Kidney (tissue), 14 donors: ENCODE data around the gene MYLK. TPM values are rescaled to one million over a fixed set of nuclear protein-coding genes. Genes with fewer than 3 reads are reported as not detected.

Source experiments
- DNase-seq, 5 donors: peaks; one replicate each; pipeline ENCODE4 v3.0.0-alpha.2; 2013 to 2020
- FAIRE-seq: peaks from 2 replicates; lab custom pipeline; 2012; peaks lifted over from hg19 to GRCh38; lab: Jason Lieb, UNC
- H3K27ac ChIP-seq, 2 donors: one replicate each; pipeline ENCODE4 v1.7.0; 2013; ENCODE audit warnings: low read depth in 2 of 2, low read length in 2 of 2, inconsistent platforms in 1 of 2
- H3K27me3 ChIP-seq: one replicate; pipeline ENCODE4 v1.7.1; 2013; ENCODE audit warnings: low read length, inconsistent platforms; ENCODE audit not compliant: control insufficient read depth, insufficient read depth
- H3K36me3 ChIP-seq, 3 donors: one replicate each; pipeline versions ENCODE4 v1.7.0 to v1.7.1; 2013; ENCODE audit warnings: low read length in 3 of 3, control low read depth in 1 of 3, inconsistent platforms in 1 of 3; ENCODE audit not compliant: insufficient read depth in 3 of 3, control insufficient read depth in 2 of 3
- H3K4me1 ChIP-seq, 3 donors: one replicate each; pipeline versions ENCODE4 v1.7.0 to v1.7.1; 2013; ENCODE audit warnings: low read length in 3 of 3, inconsistent platforms in 1 of 3, low read depth in 1 of 3; ENCODE audit not compliant: control insufficient read depth in 2 of 3, insufficient read depth in 2 of 3
- H3K4me3 ChIP-seq, 3 donors: one replicate each; pipeline versions ENCODE4 v1.7.0 to v1.8.1; 2013; ENCODE audit warnings: low read length in 3 of 3, control low read depth in 1 of 3, inconsistent platforms in 1 of 3
- H3K9ac ChIP-seq, 3 donors: one replicate each; pipeline versions ENCODE4 v1.7.0 to v1.7.1; 2013; ENCODE audit warnings: low read length in 3 of 3, control low read depth in 1 of 3, inconsistent platforms in 1 of 3
- H3K9me3 ChIP-seq, 3 donors: one replicate each; pipeline versions ENCODE4 v1.7.0 to v1.7.1; 2013; ENCODE audit warnings: low read length in 3 of 3, control low read depth in 1 of 3, inconsistent platforms in 1 of 3; ENCODE audit not compliant: control insufficient read depth in 2 of 3, insufficient read depth in 1 of 3
- CTCF ChIP-seq: IDR thresholded peaks from 3 replicates; pipeline ENCODE4 v1.5.1; 2012; ENCODE audit warnings: mild to moderate bottlenecking, moderate library complexity, borderline replicate concordance; ENCODE audit not compliant: insufficient read depth; ENCODE audit errors: extremely low read depth
- intact Hi-C: fragments of 100-400 bp; cut with DNase I; formaldehyde crosslinking; loops from one replicate; pipeline ENCODE4 v1.11.1; 2022
- polyA plus RNA-seq: library from polyadenylated mRNA; stranded (reverse); fragments of 350-450 nt; fragmentation: Illumina TruSeq; extraction: RNeasy Lipid Tissue Mini Kit (QIAGEN cat#74804); gene quantifications from one replicate; pipeline ENCODE4 v1.2.3, GENCODE V29; 2014; ENCODE audit warnings: low read depth, low replicate concordance; ENCODE audit not compliant: insufficient read depth
- total RNA-seq: library from RNA; stranded (reverse); fragmentation: NEBNext Ultra II Directional; extraction: Animal tissue kit (Norgen Biotek cat#: 25700); gene quantifications from one replicate; pipeline ENCODE4 v1.2.1, GENCODE V29; 2021
- donor health status: control.
- donor health status: control.
- donor health status: control.
- donor health status: control.
- donor health status: control.
- donor health status: DM: yes; HTN: yes; CAD: no.
- donor health status: Normal renal cell carcinoma (clear cell type).

The MYLK gene
- total and polyA plus RNA-seq, 2 donors from 2014 or later, result 25.3 to 164 TPM

DNA sequence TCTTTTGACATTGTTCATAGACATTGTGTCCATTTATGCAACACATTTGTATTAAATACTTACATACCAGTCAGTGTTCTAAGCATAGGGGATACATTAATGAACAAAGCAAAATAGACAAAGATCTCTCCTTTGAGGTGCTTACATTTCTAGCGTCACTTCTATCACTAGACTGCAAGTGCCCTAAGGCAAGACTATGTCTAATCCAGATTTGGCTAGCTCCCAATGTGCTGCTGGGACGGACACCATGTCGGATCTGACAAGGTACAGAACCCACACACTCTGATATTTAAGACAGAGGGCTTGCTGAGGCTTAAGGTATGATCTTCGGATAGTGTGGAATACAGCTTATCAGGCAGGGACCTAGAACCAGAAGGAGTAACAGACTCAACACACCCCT, 41.4 kb downstream of the MYLK start:
- Histone ChIP-seq H3K36me3 (no peaks in the 10 kb centered on the region), H3K27ac (no peak overlapping the region), H3K4me1 (no peaks in the 10 kb centered on the region), H3K9me3 (peaks cover 0 to 7% (median 3%) of the 10 kb centered on the region in 3 donors), H3K9ac (no peak overlapping the region), H3K4me3 (no peak overlapping the region), H3K27me3 (no peaks in the 10 kb centered on the region)
- FAIRE-seq (no peak), DNase-seq (no peak)
- intact Hi-C loops, result no loop called here
- TF ChIP-seq CTCF, result no peak

DNA sequence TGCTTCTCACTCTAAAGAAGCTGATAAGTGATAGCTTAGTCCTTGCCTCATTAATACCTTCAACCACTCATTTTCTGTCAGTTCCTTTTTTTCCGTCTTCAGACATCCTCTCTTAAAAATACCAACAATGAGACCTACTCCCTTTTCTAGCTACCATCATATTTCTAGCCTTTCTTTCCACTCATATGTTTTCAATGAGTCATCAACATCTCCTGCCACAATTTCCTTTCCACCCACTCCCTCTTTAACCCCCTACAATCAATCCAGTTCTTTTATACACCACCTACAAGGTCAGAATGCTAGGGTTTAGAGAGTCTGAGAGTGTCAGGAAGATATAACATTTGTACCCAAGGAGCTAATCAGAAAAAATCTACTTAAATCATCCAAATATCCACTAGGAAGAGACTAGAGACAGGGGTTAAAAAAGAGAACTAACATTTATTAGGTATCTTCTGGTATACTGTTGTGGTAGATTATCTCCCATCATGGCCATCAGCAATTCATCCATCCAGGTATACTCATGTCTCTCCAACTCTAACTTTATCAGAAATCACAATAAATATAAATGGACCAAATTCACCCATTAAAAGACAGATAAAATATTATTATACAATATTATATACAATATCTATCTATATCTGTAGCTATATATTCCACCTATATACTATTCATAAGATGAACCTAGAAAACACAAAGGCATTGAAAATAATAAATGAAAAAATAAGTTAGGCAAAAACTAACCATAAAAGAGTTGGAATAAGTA, 42.5 kb downstream of the MYLK start:
- no peaks in the 10 kb centered on the region for H3K4me1 ChIP-seq
- no peaks in the 10 kb centered on the region for H3K36me3 ChIP-seq
- intact Hi-C loops, result no loop called here
- DNase-seq, result no peak
- no peaks in the 10 kb centered on the region for H3K27me3 ChIP-seq
- no peak overlapping the region for H3K9ac ChIP-seq
- no peak overlapping the region for H3K27ac ChIP-seq
- TF ChIP-seq CTCF, result no peak
- H3K4me3 ChIP-seq, result no peak overlapping the region
- peaks cover 0 to 5% (median 1%) of the 10 kb centered on the region in 3 donors for H3K9me3 ChIP-seq
- FAIRE-seq, result no peak

GRCh38 chr3:123840961-123841360, 43.2 kb downstream of the MYLK start:
- FAIRE-seq (no peak), DNase-seq (no peak)
- H3K9ac ChIP-seq, result no peak overlapping the region
- intact Hi-C loops, result no loop called here
- no peak for TF ChIP-seq CTCF
- H3K9me3 ChIP-seq, result peaks cover 0 to 5% (median 1%) of the 10 kb centered on the region in 3 donors
- H3K4me1 ChIP-seq, result no peaks in the 10 kb centered on the region
- no peak overlapping the region for H3K4me3 ChIP-seq
- no peaks in the 10 kb centered on the region for H3K27me3 ChIP-seq
- H3K27ac ChIP-seq, result no peak overlapping the region
- H3K36me3 ChIP-seq, result no peaks in the 10 kb centered on the region
